GM19397 (cell line): Measurements from ENCODE around the gene TRERF1.
"Not testable (repeated sequence)": the region's sequence is repeated elsewhere in the genome, so short reads cannot be mapped to it uniquely, and the experiment has no call there.

ENCODE experiments used
- ATAC-seq: cut with Tn5 transposase; IDR thresholded peaks from one replicate; pipeline ENCODE4 v1.9.1; 2021; ENCODE audit warnings: mild to moderate bottlenecking, moderate library complexity; ENCODE audit not compliant: unreplicated experiment

TRERF1 gene

GRCh38 chr6:42451333-42452170 is at the start of gene TRERF1:
Gene TRERF1 (minus strand): TSS chr6:42451926. CDS start chr6:42269590, 182,336 bp downstream.
- ATAC-seq = peak; percentile 32

GRCh38 chr6:42498473-42499128 is 46.9 kb upstream of the TRERF1 start:
- no peak for ATAC-seq

- ATAC-seq = no peak
These were observed 42.3 kb upstream of the TRERF1 start for GRCh38 chr6:42493914-42494539.

GRCh38 chr6:42488129-42488528 is 36.4 kb upstream of the TRERF1 start:
- ATAC-seq = no peak

GRCh38 chr6:42484261-42484660 is 32.5 kb upstream of the TRERF1 start:
- no peak for ATAC-seq

- no peak for ATAC-seq
These were observed 30.4 kb upstream of the TRERF1 start for GRCh38 chr6:42482174-42482573.

GRCh38 chr6:42471714-42472113 is 20.0 kb upstream of the TRERF1 start:
- no peak for ATAC-seq

GRCh38 chr6:42471142-42471541 is 19.4 kb upstream of the TRERF1 start:
- no peak for ATAC-seq

- ATAC-seq = no peak
These were observed 16.5 kb upstream of the TRERF1 start for GRCh38 chr6:42468273-42468672.

GRCh38 chr6:42467651-42468050 is 15.9 kb upstream of the TRERF1 start:
- ATAC-seq = no peak

- ATAC-seq = not testable (repeated sequence)
These were observed 14.7 kb upstream of the TRERF1 start for GRCh38 chr6:42466470-42466869.

GRCh38 chr6:42462474-42462972 is 10.8 kb upstream of the TRERF1 start:
- no peak for ATAC-seq

- ATAC-seq = no peak
These were observed 9.2 kb upstream of the TRERF1 start for GRCh38 chr6:42460883-42461282.

GRCh38 chr6:42459888-42460287 is 8.2 kb upstream of the TRERF1 start:
- ATAC-seq = no peak

GRCh38 chr6:42454428-42454791 is 2.7 kb upstream of the TRERF1 start:
- ATAC-seq = no peak

- no peak for ATAC-seq
These were observed 2.1 kb upstream of the TRERF1 start for GRCh38 chr6:42453654-42454427.

- peak; percentile 56 for ATAC-seq
These were observed 1.4 kb upstream of the TRERF1 start for GRCh38 chr6:42453031-42453653.

GRCh38 chr6:42452171-42453030 is 675 bp upstream of the TRERF1 start:
- ATAC-seq = peak; percentile 29

- ATAC-seq = no peak
These were observed 1.0 kb downstream of the TRERF1 start for GRCh38 chr6:42450477-42451332.
